B cell (primary cell): ENCODE measurements around the gene TIGD7. TPM values are rescaled to one million over a fixed set of nuclear protein-coding genes. Genes with fewer than 3 reads are reported as not detected.

Experiments used
- ATAC-seq: fragments of 200-7000 bp; cut with Tn5 transposase; one replicate; pipeline ENCODE4 v1.10.0; 2021; ENCODE audit warnings: low read depth, mild to moderate bottlenecking, moderate number of reproducible peaks, moderate library complexity
- CTCF ChIA-PET: fragments of 350-600 bp; sonication (Branson Sonifier 250); formaldehyde crosslinking; loops from one replicate; lab custom pipeline; 2021; ENCODE audit warnings: antibody characterized with exemption, inconsistent platforms; lab: Charles Lee
- POLR2A ChIA-PET: fragments of 350-600 bp; sonication (Branson Sonifier 250); formaldehyde crosslinking; loops from one replicate; lab custom pipeline; 2021; ENCODE audit warnings: antibody characterized with exemption; lab: Charles Lee
- DNase-seq: peaks from one replicate; pipeline ENCODE4 v3.0.0; 2013
- H2AFZ ChIP-seq: 2 replicates; pipeline ENCODE4 v1.6.1; 2012; ENCODE audit warnings: mild to moderate bottlenecking, low read depth, low read length; ENCODE audit not compliant: insufficient read depth, poor library complexity, severe bottlenecking
- H3K27ac ChIP-seq, 2 donors: 1 replicate in 1 of 2; 2 replicates in 1 of 2; pipeline ENCODE4 v1.5.1; 2012 to 2013; ENCODE audit warnings: low read length in 2 of 2, mild to moderate bottlenecking in 2 of 2, moderate library complexity in 1 of 2
- H3K27me3 ChIP-seq, 4 experiments: fragments of 200-600 bp in 1 of 4; sonication (generic) in 1 of 4; replicated peaks in 1 of 4; 1 replicate in 2 of 4; 2 replicates in 2 of 4; pipeline versions ENCODE4 v1.6.1 to v1.7.0; 2013 to 2016; ENCODE audit warnings: low read length in 3 of 4, mild to moderate bottlenecking in 2 of 4, mixed read lengths in 1 of 4, moderate library complexity in 1 of 4; ENCODE audit not compliant: insufficient read depth in 4 of 4, control insufficient read depth in 3 of 4; ENCODE audit errors: control extremely low read depth in 1 of 4
- H3K36me3 ChIP-seq, 2 experiments: replicated peaks in 1 of 2; 1 replicate in 1 of 2; 2 replicates in 1 of 2; pipeline versions ENCODE4 v1.6.1 to v1.7.1; 2013; ENCODE audit warnings: low read length in 1 of 2; ENCODE audit not compliant: insufficient read depth in 2 of 2, control insufficient read depth in 1 of 2; ENCODE audit errors: control extremely low read depth in 1 of 2, extremely low read depth in 1 of 2
- H3K4me1 ChIP-seq, 2 donors: fragments of 200-600 bp in 1 of 2; sonication (generic) in 1 of 2; 1 replicate in 1 of 2; 2 replicates in 1 of 2; pipeline versions ENCODE4 v1.5.1 to v1.6.1; 2013 to 2017; ENCODE audit warnings: low read length in 2 of 2; ENCODE audit not compliant: control insufficient read depth in 2 of 2, insufficient read depth in 2 of 2
- H3K4me2 ChIP-seq: replicated peaks from 2 replicates; pipeline ENCODE3; 2012; ENCODE audit warnings: mild to moderate bottlenecking, low read depth, low read length; ENCODE audit not compliant: poor library complexity, severe bottlenecking
- H3K4me3 ChIP-seq, 5 experiments: fragments of 200-600 bp in 1 of 5; sonication (generic) in 1 of 5; 1 replicate in 3 of 5; 2 replicates in 2 of 5; pipeline versions ENCODE4 v1.5.1 to v1.7.0; 2011 to 2016; ENCODE audit warnings: low read length in 4 of 5, mild to moderate bottlenecking in 4 of 5, low read depth in 2 of 5, control low read depth in 1 of 5, moderate library complexity in 1 of 5; ENCODE audit not compliant: insufficient read depth in 1 of 5; ENCODE audit errors: control extremely low read depth in 1 of 5, extremely low read depth in 1 of 5
- H3K79me2 ChIP-seq: fragments of 200-600 bp; sonication (generic); one replicate; pipeline ENCODE4 v1.6.0; 2016; ENCODE audit warnings: low read length; ENCODE audit not compliant: control insufficient read depth, insufficient read depth
- H3K9ac ChIP-seq: fragments of 200-600 bp; sonication (generic); 2 replicates; pipeline ENCODE4 v1.6.1; 2017; ENCODE audit warnings: mild to moderate bottlenecking, low read length, moderate library complexity
- H3K9me3 ChIP-seq, 3 donors: one replicate each; pipeline versions ENCODE4 v1.6.1 to v1.7.1; 2013; ENCODE audit warnings: low read length in 2 of 3; ENCODE audit not compliant: control insufficient read depth in 2 of 3, insufficient read depth in 1 of 3; ENCODE audit errors: control extremely low read depth in 1 of 3
- H4K20me1 ChIP-seq: 2 replicates; pipeline ENCODE4 v1.6.0; 2012; ENCODE audit warnings: mild to moderate bottlenecking, low read length; ENCODE audit not compliant: insufficient read depth, control insufficient read depth, poor library complexity, severe bottlenecking
- H3K27ac Mint-ChIP-seq: one replicate; pipeline ENCODE4 v1.8.0; 2021; ENCODE audit warnings: mixed read lengths
- H3K27me3 Mint-ChIP-seq: one replicate; pipeline ENCODE4 v1.8.0; 2021; ENCODE audit warnings: mixed read lengths
- H3K4me1 Mint-ChIP-seq: one replicate; pipeline ENCODE4 v1.8.0; 2021; ENCODE audit warnings: mixed read lengths
- H3K4me3 Mint-ChIP-seq: one replicate; pipeline ENCODE4 v1.8.0; 2021; ENCODE audit warnings: mixed read lengths
- H3K9me3 Mint-ChIP-seq: one replicate; pipeline ENCODE4 v1.8.0; 2022; ENCODE audit warnings: mixed read lengths; ENCODE audit not compliant: insufficient read depth
- CTCF ChIP-seq: fragments of 200-600 bp; IDR thresholded peaks from one replicate; pipeline ENCODE4 v1.8.0; 2022; ENCODE audit warnings: antibody characterized with exemption, mild to moderate bottlenecking
- EZH2 ChIP-seq: IDR thresholded peaks from 2 replicates; pipeline ENCODE4 v1.6.1; 2012; ENCODE audit warnings: borderline replicate concordance, low read depth, mild to moderate bottlenecking, moderate library complexity, low read length; ENCODE audit not compliant: insufficient read depth, poor library complexity, severe bottlenecking
- WGBS: methylation state at CpG from one replicate; pipeline ENCODE4 v1.1.5; 2013; ENCODE audit warnings: missing lambda C conversion rate; ENCODE audit not compliant: insufficient coverage; 5-methylcytosine and 5-hydroxymethylcytosine counted together
- intact Hi-C: fragments of 100-400 bp; cut with micrococcal nuclease; formaldehyde crosslinking; loops from one replicate; pipeline ENCODE4 v1.10.0; 2022
- polyA plus RNA-seq: library from polyadenylated mRNA; depleted of rRNA; stranded (reverse); fragments of >200 nt; gene quantifications from 2 replicates; pipeline ENCODE4 v1.2.3, GENCODE V29; 2012
- total RNA-seq, 2 donors: library from RNA; stranded (reverse); fragments of 120-200 nt in 1 of 2; gene quantifications; 1 replicate in 1 of 2; 2 replicates in 1 of 2; pipeline versions ENCODE4 v1.2.3 to v1.2.4, GENCODE V29; 2013 to 2022

Gene TIGD7
- total and polyA plus RNA-seq, 2 donors (not counting 1 experiment from before 2014, with no cell fraction given): 3.1 to 15.7 TPM

- POLR2A ChIA-PET: no interaction called here
- Histone ChIP-seq H3K9ac (no peak overlapping the region), H3K27me3 (peaks cover 0 to 15% (median 0%) of the 10 kb centered on the region in 4 experiments), H3K79me2 (no peaks in the 10 kb centered on the region), H3K27ac (no peak overlapping the region), H3K4me3 (no peak overlapping the region), H3K9me3 (no peaks in the 10 kb centered on the region), H4K20me1 (no peaks in the 10 kb centered on the region), H3K4me2 (no peak overlapping the region), H2AFZ (no peak overlapping the region), H3K36me3 (no peaks in the 10 kb centered on the region), H3K4me1 (no peaks in the 10 kb centered on the region)
- Mint-ChIP-seq H3K4me1 (no peaks in the 10 kb centered on the region), H3K27me3 (peaks cover 24% of the 10 kb centered on the region), H3K27ac (no peak overlapping the region), H3K4me3 (no peak overlapping the region), H3K9me3 (no peaks in the 10 kb centered on the region)
- ATAC-seq: no peak
- CTCF ChIA-PET: no interaction called here
- DNase-seq: no peak
- TF ChIP-seq EZH2 (no peak), CTCF (no peak)
- WGBS: 89% methylated on average over 14 of the region's 14 CpGs
- intact Hi-C loops: no loop called here
These were observed 55.8 kb downstream of the TIGD7 start for GRCh38 chr16:3249451-3249850.

GRCh38 chr16:3249020-3249419 lies 56.2 kb downstream of the TIGD7 start:
- Histone ChIP-seq H3K79me2 (no peaks in the 10 kb centered on the region), H4K20me1 (no peaks in the 10 kb centered on the region), H3K4me3 (no peak overlapping the region), H3K9ac (no peak overlapping the region), H3K36me3 (no peaks in the 10 kb centered on the region), H3K27me3 (peaks cover 0 to 15% (median 0%) of the 10 kb centered on the region in 4 experiments), H2AFZ (no peak overlapping the region), H3K4me2 (no peak overlapping the region), H3K4me1 (no peaks in the 10 kb centered on the region), H3K27ac (no peak overlapping the region), H3K9me3 (no peaks in the 10 kb centered on the region)
- TF ChIP-seq EZH2 (no peak), CTCF (no peak)
- no peak for ATAC-seq
- intact Hi-C loops: no loop called here
- WGBS: no CpG with 5 or more reads among the region's 1 CpG
- Mint-ChIP-seq H3K27ac (no peak overlapping the region), H3K4me3 (no peak overlapping the region), H3K4me1 (no peaks in the 10 kb centered on the region), H3K27me3 (peaks cover 27% of the 10 kb centered on the region), H3K9me3 (no peaks in the 10 kb centered on the region)
- DNase-seq: no peak
- ChIA-PET POLR2A (no interaction called here), CTCF (no interaction called here)

Other genes with a start within 250 kb of the TIGD7 start
- 2.0 and 2.3 TPM in 2 replicates for gene IL32, start 239.8 kb downstream of the TIGD7 start, total RNA-seq
- 2.0 and 15.0 TPM in 2 replicates for gene IL32, start 239.8 kb downstream of the TIGD7 start, polyA plus RNA-seq
- gene ZSCAN10, start 206.1 kb downstream of the TIGD7 start, total RNA-seq: not detected in 2 replicates
- 0.36 TPM in 1 of 2 replicates, not detected in the other for gene ZSCAN10, start 206.1 kb downstream of the TIGD7 start, polyA plus RNA-seq
- gene ZNF205, start 192.8 kb downstream of the TIGD7 start, total RNA-seq: not detected in 2 replicates
- gene ZNF205, start 192.8 kb downstream of the TIGD7 start, polyA plus RNA-seq: not detected in 2 replicates
- 7.2 and 9.5 TPM in 2 replicates for gene ZNF213, start 170.4 kb downstream of the TIGD7 start, total RNA-seq
- gene ZNF213, start 170.4 kb downstream of the TIGD7 start, polyA plus RNA-seq: 0.97 and 1.4 TPM in 2 replicates
- gene OR1F1, start 117.2 kb downstream of the TIGD7 start, total RNA-seq: not detected in 2 replicates
- not detected in 2 replicates for gene OR1F1, start 117.2 kb downstream of the TIGD7 start, polyA plus RNA-seq
- 16.1 and 20.1 TPM in 2 replicates for gene ZNF200, start 70.3 kb downstream of the TIGD7 start, total RNA-seq
- 2.4 and 2.7 TPM in 2 replicates for gene ZNF200, start 70.3 kb downstream of the TIGD7 start, polyA plus RNA-seq
- gene MEFV, start 48.8 kb downstream of the TIGD7 start, total RNA-seq: 0.10 and 0.25 TPM in 2 replicates
- gene MEFV, start 48.8 kb downstream of the TIGD7 start, polyA plus RNA-seq: 0.24 and 0.29 TPM in 2 replicates
- gene ZNF263, start 21.9 kb downstream of the TIGD7 start, total RNA-seq: 43.0 and 46.0 TPM in 2 replicates
- gene ZNF263, start 21.9 kb downstream of the TIGD7 start, polyA plus RNA-seq: 21.4 and 24.7 TPM in 2 replicates
- 111 and 118 TPM in 2 replicates for gene ZNF75A, start 67 bp upstream of the TIGD7 start, total RNA-seq
- gene ZNF75A, start 67 bp upstream of the TIGD7 start, polyA plus RNA-seq: 31.4 and 33.6 TPM in 2 replicates
- gene OR2C1, start 50.5 kb upstream of the TIGD7 start, total RNA-seq: 0.67 and 1.4 TPM in 2 replicates
- 0.52 and 0.91 TPM in 2 replicates for gene OR2C1, start 50.5 kb upstream of the TIGD7 start, polyA plus RNA-seq
- 25.9 and 26.9 TPM in 2 replicates for gene ZSCAN32, start 95.6 kb upstream of the TIGD7 start, total RNA-seq
- 12.7 and 16.3 TPM in 2 replicates for gene ZSCAN32, start 95.6 kb upstream of the TIGD7 start, polyA plus RNA-seq
- gene ZNF174, start 95.8 kb upstream of the TIGD7 start, total RNA-seq: 12.7 and 13.3 TPM in 2 replicates
- gene ZNF174, start 95.8 kb upstream of the TIGD7 start, polyA plus RNA-seq: 3.1 and 6.7 TPM in 2 replicates
- gene ZNF597, start 138.1 kb upstream of the TIGD7 start, total RNA-seq: 4.6 and 5.0 TPM in 2 replicates
- 1.3 TPM in 2 replicates for gene ZNF597, start 138.1 kb upstream of the TIGD7 start, polyA plus RNA-seq
- gene NAA60, start 138.2 kb upstream of the TIGD7 start, total RNA-seq: 50.9 and 52.9 TPM in 2 replicates
- gene NAA60, start 138.2 kb upstream of the TIGD7 start, polyA plus RNA-seq: 31.9 and 54.3 TPM in 2 replicates
- gene C16orf90, start 190.1 kb upstream of the TIGD7 start, total RNA-seq: not detected in 2 replicates
- not detected in 2 replicates for gene C16orf90, start 190.1 kb upstream of the TIGD7 start, polyA plus RNA-seq
- gene CLUAP1, start 195.6 kb upstream of the TIGD7 start, total RNA-seq: 12.2 and 14.7 TPM in 2 replicates
- 1.0 and 3.2 TPM in 2 replicates for gene CLUAP1, start 195.6 kb upstream of the TIGD7 start, polyA plus RNA-seq